HepG2 (cell line): ENCODE results near the gene AK9. TPM values are rescaled to one million over a fixed set of nuclear protein-coding genes. Genes with fewer than 3 reads are reported as not detected.

ENCODE experiments used
- ATAC-seq: fragments of 200-7000 bp; cut with Tn5 transposase; 3 replicates; pipeline ENCODE4 v1.9.1; 2020; ENCODE audit warnings: mild to moderate bottlenecking, moderate library complexity
- BruUV-seq: library from RNA; stranded (reverse); fragments of 400-500 nt; replicated peaks from 2 replicates; lab custom pipeline; 2021; lab: Mats Ljungman, UMichigan
- CTCF ChIA-PET: fragments of 300-600 bp; formaldehyde crosslinking; extraction: SDS; loops from one replicate; lab custom pipeline; 2021; ENCODE audit warnings: low total read pairs, inconsistent platforms, low intra/inter-chr PET ratio; lab: Yijun Ruan, JAX
- POLR2A ChIA-PET: fragments of 350-600 bp; sonication (Branson Sonifier 250); formaldehyde crosslinking; loops from one replicate; lab custom pipeline; 2020; ENCODE audit warnings: antibody characterized with exemption, inconsistent platforms; lab: Yijun Ruan, JAX
- DNase-seq: peaks from one replicate; pipeline ENCODE4 v3.0.0-alpha.2; 2015; ENCODE audit warnings: low spot score
- FAIRE-seq: peaks from 3 replicates; lab custom pipeline; 2011; peaks lifted over from hg19 to GRCh38; lab: Jason Lieb, UNC
- H2AFZ ChIP-seq: one replicate; pipeline ENCODE4 v1.6.1; 2011; ENCODE audit warnings: low read length, inconsistent platforms
- H3K27ac ChIP-seq: fragments of 300-600 bp; 3 replicates; pipeline ENCODE4 v1.8.0; 2011; ENCODE audit warnings: mixed run types, mild to moderate bottlenecking, mixed read lengths, low read length, inconsistent platforms; ENCODE audit not compliant: insufficient read depth; ENCODE audit errors: extremely low read length
- H3K27me3 ChIP-seq, 2 experiments: fragments of 200-600 bp in 1 of 2; 2 replicates in 1 of 2; 3 replicates in 1 of 2; pipeline versions ENCODE4 v1.6.0 to v1.8.0; 2011; ENCODE audit warnings: low read length in 2 of 2, mild to moderate bottlenecking in 2 of 2, moderate library complexity in 2 of 2, inconsistent platforms in 1 of 2; ENCODE audit not compliant: insufficient read depth in 2 of 2, control insufficient read depth in 1 of 2
- H3K36me3 ChIP-seq, 2 experiments: fragments of 200-600 bp in 1 of 2; replicated peaks in 1 of 2; 2 replicates in 1 of 2; 3 replicates in 1 of 2; pipeline versions ENCODE4 v1.5.1 to v1.8.0; 2011; ENCODE audit warnings: low read length in 2 of 2, inconsistent platforms in 1 of 2; ENCODE audit not compliant: insufficient read depth in 2 of 2, control insufficient read depth in 1 of 2
- H3K4me1 ChIP-seq: 2 replicates; pipeline ENCODE4 v1.5.1; 2012; ENCODE audit warnings: low read length, inconsistent platforms; ENCODE audit not compliant: insufficient read depth
- H3K4me2 ChIP-seq: 2 replicates; pipeline ENCODE4 v1.6.0; 2011; ENCODE audit warnings: low read depth, low read length, inconsistent platforms
- H3K4me3 ChIP-seq, 3 experiments: fragments of 200-600 bp in 1 of 3; sonication (generic), shearing (Covaris generic) in 1 of 3; replicated peaks in 1 of 3; 2 replicates each; pipeline ENCODE4 v1.5.1; 2011 to 2016; ENCODE audit warnings: low read length in 3 of 3, inconsistent platforms in 2 of 3, low read depth in 2 of 3, mild to moderate bottlenecking in 2 of 3, control low read depth in 1 of 3, mixed read lengths in 1 of 3; ENCODE audit not compliant: insufficient read depth in 1 of 3
- H3K79me2 ChIP-seq: one replicate; pipeline ENCODE4 v1.6.1; 2011; ENCODE audit warnings: low read length, inconsistent platforms; ENCODE audit not compliant: insufficient read depth
- H3K9ac ChIP-seq: 2 replicates; pipeline ENCODE4 v1.6.0; 2011; ENCODE audit warnings: mild to moderate bottlenecking, low read depth, low read length, inconsistent platforms; ENCODE audit not compliant: insufficient read depth
- H3K9me3 ChIP-seq: 2 replicates; pipeline ENCODE4 v1.5.1; 2012; ENCODE audit warnings: mild to moderate bottlenecking, low read length
- H4K20me1 ChIP-seq: 2 replicates; pipeline ENCODE4 v1.6.0; 2011; ENCODE audit warnings: inconsistent platforms, mild to moderate bottlenecking, low read length, moderate library complexity; ENCODE audit not compliant: insufficient read depth
- ATF1 ChIP-seq: IDR thresholded peaks from 2 replicates; pipeline ENCODE4 v1.6.1; 2016; ENCODE audit warnings: mild to moderate bottlenecking, control low read depth
- FOXO1 ChIP-seq: sonication (generic); formaldehyde crosslinking; IDR thresholded peaks from 2 replicates; pipeline ENCODE4 v1.4.0; 2020; ENCODE audit warnings: missing genetic modification reagents
- MAFG ChIP-seq: sonication (generic); formaldehyde crosslinking; IDR thresholded peaks from 2 replicates; pipeline ENCODE4 v1.5.1; 2020; ENCODE audit warnings: mild to moderate bottlenecking, missing genetic modification reagents
- NAIF1 ChIP-seq: sonication (generic); formaldehyde crosslinking; IDR thresholded peaks from 2 replicates; pipeline ENCODE4 v1.5.0; 2020; ENCODE audit warnings: mild to moderate bottlenecking, missing genetic modification reagents, borderline replicate concordance
- SCMH1 ChIP-seq: sonication (generic); formaldehyde crosslinking; IDR thresholded peaks from 2 replicates; pipeline ENCODE4 v1.9.0; 2021; ENCODE audit warnings: missing genetic modification reagents, mild to moderate bottlenecking, borderline replicate concordance
- SMYD3 ChIP-seq: sonication (generic); formaldehyde crosslinking; IDR thresholded peaks from 2 replicates; pipeline ENCODE4 v1.8.1; 2023; ENCODE audit warnings: mild to moderate bottlenecking, missing genetic modification reagents
- ZNF101 ChIP-seq: sonication (generic); formaldehyde crosslinking; IDR thresholded peaks from 2 replicates; pipeline ENCODE4 v1.4.0; 2020; ENCODE audit warnings: mild to moderate bottlenecking, low read depth, missing genetic modification reagents, borderline replicate concordance
- ZNF510 ChIP-seq: sonication (generic); formaldehyde crosslinking; IDR thresholded peaks from 2 replicates; pipeline ENCODE4 v1.4.0; 2020; ENCODE audit warnings: low read depth, mild to moderate bottlenecking, missing genetic modification reagents
- WGBS: methylation state at CpG from one replicate; pipeline ENCODE4 v1.1.6; 2017; ENCODE audit warnings: low lambda C conversion rate; 5-methylcytosine and 5-hydroxymethylcytosine counted together
- in situ Hi-C: cut with HindIII; loops from 2 replicates; pipeline ENCODE4 v1.10.0; 2017; ENCODE audit warnings: low pct_unique_long_range_greater_than_20kb; ENCODE audit not compliant: extremely low pct_ligation_motif_present
- intact Hi-C: fragments of 100-400 bp; cut with micrococcal nuclease; formaldehyde crosslinking; loops from one replicate; pipeline ENCODE4 v1.10.0; 2022; ENCODE audit not compliant: unreplicated experiment
- polyA plus RNA-seq, 8 experiments: library from polyadenylated mRNA; depleted of rRNA in 3 of 8; stranded (reverse) in 7 of 8; unstranded in 1 of 8; fragments of >200 nt; fragmentation: Illumina TruSeq in 4 of 8; extraction: Trizol in 4 of 8; gene quantifications; 2 replicates each; pipeline versions ENCODE4 v1.2.1 to v1.2.3, GENCODE V29; 2011 to 2016; ENCODE audit warnings: low read depth in 4 of 8, missing spikeins in 1 of 8, mixed read lengths in 1 of 8; ENCODE audit not compliant: insufficient read depth in 1 of 8
- total RNA-seq, 5 experiments: library from RNA; depleted of rRNA; stranded (reverse); fragments of >200 nt; fragmentation: Illumina TruSeq; extraction: Trizol; gene quantifications; 2 replicates each; pipeline ENCODE4 v1.2.3, GENCODE V29; 2016; ENCODE audit warnings: low read depth in 1 of 5
- TF ChIP-seq, protein P1 (sequence below): sonication (generic); formaldehyde crosslinking; IDR thresholded peaks from 2 replicates; pipeline ENCODE4 v1.9.0; 2022; ENCODE audit warnings: low read depth, missing genetic modification reagents
- TF ChIP-seq, protein P2 (sequence below): sonication (generic); formaldehyde crosslinking; IDR thresholded peaks from 2 replicates; pipeline ENCODE4 v1.8.1; 2023; ENCODE audit warnings: mild to moderate bottlenecking, missing genetic modification reagents
- TF ChIP-seq, protein P3 (sequence below): sonication (generic); formaldehyde crosslinking; IDR thresholded peaks from 2 replicates; pipeline ENCODE4 v1.4.0; 2020; ENCODE audit warnings: mild to moderate bottlenecking, missing genetic modification reagents

The AK9 gene
- total and polyA plus RNA-seq, 2 of the 13 experiments (the other 11 are each of a cell fraction or from before 2014, with no cell fraction given), result 3.2 to 4.8 TPM

DNA sequence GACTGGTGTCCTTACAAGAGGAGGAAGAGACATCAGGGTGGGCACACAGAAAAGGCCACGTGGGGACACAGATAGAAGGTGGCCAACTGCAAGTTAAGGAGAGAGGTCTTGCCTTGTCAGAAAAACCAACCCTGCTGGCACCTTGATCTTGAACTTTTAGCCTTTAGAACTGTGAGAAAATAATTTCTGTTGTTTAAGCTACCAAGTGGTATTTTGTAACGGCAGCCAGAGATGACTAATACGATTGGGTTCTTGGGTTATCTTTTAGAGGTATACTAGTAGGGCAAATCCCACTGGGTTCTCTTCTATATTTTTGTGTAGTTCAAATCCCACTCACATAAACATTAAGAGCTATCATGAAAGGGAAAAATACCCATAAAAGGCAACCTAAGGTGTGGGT, 176.1 kb downstream of the AK9 start:
- Histone ChIP-seq H3K27ac (no peak overlapping the region), H3K4me3 (no peak overlapping the region), H3K9me3 (no peaks in the 10 kb centered on the region), H3K36me3 (no peaks in the 10 kb centered on the region), H3K27me3 (no peaks in the 10 kb centered on the region)
- intact Hi-C loops, result no loop called here
- ChIA-PET POLR2A (no interaction called here), CTCF (no interaction called here)
- TF ChIP-seq FOXO1 (CRISPR knock-in tag) (no peak), NAIF1 (CRISPR knock-in tag) (no peak), ZNF510 (CRISPR knock-in tag) (no peak), ATF1 (CRISPR knock-in tag) (no peak), SMYD3 (CRISPR knock-in tag) (no peak), SCMH1 (CRISPR knock-in tag) (no peak), MAFG (no peak), ZNF101 (CRISPR knock-in tag) (no peak)
- TF ChIP-seq, protein P1, sequence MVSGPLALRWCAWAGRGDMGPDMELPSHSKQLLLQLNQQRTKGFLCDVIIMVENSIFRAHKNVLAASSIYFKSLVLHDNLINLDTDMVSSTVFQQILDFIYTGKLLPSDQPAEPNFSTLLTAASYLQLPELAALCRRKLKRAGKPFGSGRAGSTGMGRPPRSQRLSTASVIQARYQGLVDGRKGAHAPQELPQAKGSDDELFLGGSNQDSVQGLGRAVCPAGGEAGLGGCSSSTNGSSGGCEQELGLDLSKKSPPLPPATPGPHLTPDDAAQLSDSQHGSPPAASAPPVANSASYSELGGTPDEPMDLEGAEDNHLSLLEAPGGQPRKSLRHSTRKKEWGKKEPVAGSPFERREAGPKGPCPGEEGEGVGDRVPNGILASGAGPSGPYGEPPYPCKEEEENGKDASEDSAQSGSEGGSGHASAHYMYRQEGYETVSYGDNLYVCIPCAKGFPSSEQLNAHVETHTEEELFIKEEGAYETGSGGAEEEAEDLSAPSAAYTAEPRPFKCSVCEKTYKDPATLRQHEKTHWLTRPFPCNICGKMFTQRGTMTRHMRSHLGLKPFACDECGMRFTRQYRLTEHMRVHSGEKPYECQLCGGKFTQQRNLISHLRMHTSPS (CRISPR knock-in tag), result no peak
- TF ChIP-seq, protein P2, sequence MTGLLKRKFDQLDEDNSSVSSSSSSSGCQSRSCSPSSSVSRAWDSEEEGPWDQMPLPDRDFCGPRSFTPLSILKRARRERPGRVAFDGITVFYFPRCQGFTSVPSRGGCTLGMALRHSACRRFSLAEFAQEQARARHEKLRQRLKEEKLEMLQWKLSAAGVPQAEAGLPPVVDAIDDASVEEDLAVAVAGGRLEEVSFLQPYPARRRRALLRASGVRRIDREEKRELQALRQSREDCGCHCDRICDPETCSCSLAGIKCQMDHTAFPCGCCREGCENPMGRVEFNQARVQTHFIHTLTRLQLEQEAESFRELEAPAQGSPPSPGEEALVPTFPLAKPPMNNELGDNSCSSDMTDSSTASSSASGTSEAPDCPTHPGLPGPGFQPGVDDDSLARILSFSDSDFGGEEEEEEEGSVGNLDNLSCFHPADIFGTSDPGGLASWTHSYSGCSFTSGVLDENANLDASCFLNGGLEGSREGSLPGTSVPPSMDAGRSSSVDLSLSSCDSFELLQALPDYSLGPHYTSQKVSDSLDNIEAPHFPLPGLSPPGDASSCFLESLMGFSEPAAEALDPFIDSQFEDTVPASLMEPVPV (CRISPR knock-in tag), result no peak
- TF ChIP-seq, protein P3, sequence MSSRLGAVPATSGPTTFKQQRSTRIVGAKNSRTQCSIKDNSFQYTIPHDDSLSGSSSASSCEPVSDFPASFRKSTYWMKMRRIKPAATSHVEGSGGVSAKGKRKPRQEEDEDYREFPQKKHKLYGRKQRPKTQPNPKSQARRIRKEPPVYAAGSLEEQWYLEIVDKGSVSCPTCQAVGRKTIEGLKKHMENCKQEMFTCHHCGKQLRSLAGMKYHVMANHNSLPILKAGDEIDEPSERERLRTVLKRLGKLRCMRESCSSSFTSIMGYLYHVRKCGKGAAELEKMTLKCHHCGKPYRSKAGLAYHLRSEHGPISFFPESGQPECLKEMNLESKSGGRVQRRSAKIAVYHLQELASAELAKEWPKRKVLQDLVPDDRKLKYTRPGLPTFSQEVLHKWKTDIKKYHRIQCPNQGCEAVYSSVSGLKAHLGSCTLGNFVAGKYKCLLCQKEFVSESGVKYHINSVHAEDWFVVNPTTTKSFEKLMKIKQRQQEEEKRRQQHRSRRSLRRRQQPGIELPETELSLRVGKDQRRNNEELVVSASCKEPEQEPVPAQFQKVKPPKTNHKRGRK (CRISPR knock-in tag), result no peak
- TF ChIP-seq, all 625 proteins: peak for 0
- ATAC-seq (no peak), FAIRE-seq (no peak), DNase-seq (no peak)
- no TSS peak for BruUV-seq
- Histone ChIP-seq H3K9ac (no peak overlapping the region), H3K4me1 (no peaks in the 10 kb centered on the region), H4K20me1 (no peaks in the 10 kb centered on the region), H3K4me2 (no peak overlapping the region), H3K79me2 (no peaks in the 10 kb centered on the region), H2AFZ (no peak overlapping the region)
- 1% methylated on average over 3 of the region's 3 CpGs for WGBS
- in situ Hi-C loops, result no loop called here
